COLO829 (cell line): Measurements from ENCODE around the gene F8.

ENCODE experiments used
- DNase-seq: peaks from one replicate; pipeline ENCODE4 v3.0.0; 2012; ENCODE audit warnings: low spot score

The F8 gene

GRCh38 chrX:155022585-155022984, at the start of gene F8:
Gene F8, minus strand, starts transcription at chrX:155022723. Its CDS starts 171 bp downstream, at chrX:155022552.
- no peak for DNase-seq

GRCh38 chrX:155071694-155072280, 49.3 kb upstream of the F8 start:
- no peak for DNase-seq

GRCh38 chrX:155070975-155071693, 48.6 kb upstream of the F8 start, which contains the start of the genes BRCC3, CMC4 and MTCP1:
Gene BRCC3, plus strand, starts transcription at chrX:155071508. Its CDS starts 20 bp downstream, at chrX:155071528.
Gene CMC4, minus strand, starts transcription at chrX:155071136. Its CDS starts 7,113 bp downstream, at chrX:155064023.
Gene MTCP1, minus strand, starts transcription at chrX:155071136. Its CDS starts 5,126 bp downstream, at chrX:155066010.
- peak; percentile 84 for DNase-seq

- no peak for DNase-seq
Measured at GRCh38 chrX:155070663-155070974, 48.1 kb upstream of the F8 start.

GRCh38 chrX:155070038-155070437, 47.5 kb upstream of the F8 start:
- no peak for DNase-seq

GRCh38 chrX:155069414-155069813, 46.9 kb upstream of the F8 start:
- DNase-seq, result no peak

GRCh38 chrX:155068165-155068564, 45.6 kb upstream of the F8 start:
- DNase-seq, result peak; percentile 54

- no peak for DNase-seq
Measured at GRCh38 chrX:155065035-155065734, 42.7 kb upstream of the F8 start.

GRCh38 chrX:155061760-155062159, 39.2 kb upstream of the F8 start:
- no peak for DNase-seq

GRCh38 chrX:155056877-155057792, 34.6 kb upstream of the F8 start:
- peak; percentile 74 for DNase-seq

GRCh38 chrX:155056471-155056870, 33.9 kb upstream of the F8 start:
- no peak for DNase-seq

- DNase-seq, result no peak
Measured at GRCh38 chrX:155055494-155055893, 33.0 kb upstream of the F8 start.

GRCh38 chrX:155054255-155054654, 31.7 kb upstream of the F8 start:
- DNase-seq, result no peak

- no peak for DNase-seq
Measured at GRCh38 chrX:155053656-155054055, 31.1 kb upstream of the F8 start.

GRCh38 chrX:155052738-155053498, 30.4 kb upstream of the F8 start:
- no peak for DNase-seq

- DNase-seq, result peak; percentile 53
Measured at GRCh38 chrX:155048977-155049619, 26.6 kb upstream of the F8 start.

GRCh38 chrX:155046811-155047528, 24.4 kb upstream of the F8 start:
- DNase-seq, result no peak

GRCh38 chrX:155046129-155046810, 23.7 kb upstream of the F8 start:
- DNase-seq, result no peak

GRCh38 chrX:155035688-155036087, 13.2 kb upstream of the F8 start:
- DNase-seq, result no peak
